Ovary (tissue), 9 donors: ENCODE results near the gene CNTNAP4. TPM values are rescaled to one million over a fixed set of nuclear protein-coding genes. Genes with fewer than 3 reads are reported as not detected.

ENCODE experiments used
- DNase-seq, 5 donors: peaks; one replicate each; pipeline ENCODE4 v3.0.0-alpha.2; 2019 to 2020
- H3K27ac ChIP-seq, 2 donors: fragments of 200-600 bp; one replicate each; pipeline versions ENCODE4 v1.5.1 to v1.8.0; 2019 to 2022
- H3K27me3 ChIP-seq: fragments of 200-600 bp; one replicate; pipeline ENCODE4 v1.8.0; 2022
- H3K36me3 ChIP-seq: fragments of 200-600 bp; sonication (generic); one replicate; pipeline ENCODE4 v1.5.1; 2019
- H3K4me1 ChIP-seq: one replicate; pipeline ENCODE4 v1.8.1; 2013; ENCODE audit warnings: mild to moderate bottlenecking, moderate library complexity; ENCODE audit not compliant: insufficient read depth
- H3K4me3 ChIP-seq: fragments of 200-600 bp; sonication (generic); one replicate; pipeline ENCODE4 v1.5.1; 2017
- H3K9me3 ChIP-seq, 2 donors: fragments of 200-600 bp in 1 of 2; sonication (generic) in 1 of 2; one replicate each; pipeline versions ENCODE4 v1.5.1 to v1.8.1; 2013 to 2019; ENCODE audit warnings: mild to moderate bottlenecking in 1 of 2, moderate library complexity in 1 of 2
- CTCF ChIP-seq, 3 donors: fragments of 450-650 bp in 2 of 3; fragments of 200-600 bp in 1 of 3; IDR thresholded peaks; one replicate each; pipeline versions ENCODE4 v1.5.1 to v1.8.0; 2016 to 2022; ENCODE audit warnings: antibody characterized with exemption in 3 of 3, mild to moderate bottlenecking in 1 of 3
- EP300 ChIP-seq: sonication (generic); formaldehyde crosslinking; IDR thresholded peaks from one replicate; pipeline ENCODE4 v1.6.1; 2017; ENCODE audit warnings: antibody characterized with exemption
- POLR2A ChIP-seq: fragments of 450-650 bp; IDR thresholded peaks from one replicate; pipeline ENCODE4 v1.6.1; 2017; ENCODE audit warnings: antibody characterized with exemption, mild to moderate bottlenecking, moderate library complexity
- WGBS, 3 donors: extraction: QIAGEN DNeasy Blood & Tissue Kit in 1 of 3; methylation state at CpG; one replicate each; pipeline versions ENCODE4 v1.1.5 to v1.1.7; 2013 to 2017; 5-methylcytosine and 5-hydroxymethylcytosine counted together
- intact Hi-C, 4 donors: fragments of 100-400 bp; cut with DNase I; formaldehyde crosslinking; loops; one replicate each; pipeline versions ENCODE4 v1.11.0 to v1.15.1; 2022 to 2023
- polyA plus RNA-seq, 2 donors: library from polyadenylated mRNA; stranded (reverse); fragments of 200-250 nt in 1 of 2; fragments of 350-450 nt in 1 of 2; fragmentation: Illumina TruSeq in 1 of 2; extraction: RNeasy Lipid Tissue Mini Kit (QIAGEN cat#74804) in 1 of 2; gene quantifications; one replicate each; pipeline ENCODE4 v1.2.3, GENCODE V29; 2013 to 2014
- total RNA-seq, 7 donors: library from RNA; depleted of rRNA in 2 of 7; stranded (reverse); fragments of >200 nt in 2 of 7; fragmentation: NEBNext Ultra II Directional in 3 of 7; extraction: Animal tissue kit (Norgen Biotek cat#: 25700) in 3 of 7; gene quantifications; one replicate each; pipeline versions ENCODE4 v1.1.0 to v1.2.4, GENCODE V29; 2016 to 2023
- donor health status: DM: no; HTN: no; CAD: no; lungs with moderate emphysema.
- donor health status: DM: no; HTN: no; CAD: no.
- donor health status: Bipolar disorder and iron deficiency.
- donor health status: DM: yes; HTN: yes; CAD: no.
- donor health status: DM: no; HTN: no; CAD: no.
- donor health status: DM: yes; HTN: yes; CAD: no.

CNTNAP4 gene
- total and polyA plus RNA-seq, 9 donors, result 0.07 to 0.52 (median 0.36) TPM; not detected in 5

GRCh38 chr16:76381096-76381495 is 103.9 kb downstream of the CNTNAP4 start:
- intact Hi-C loops, result no loop called here
- H3K4me1 ChIP-seq, result no peaks in the 10 kb centered on the region
- TF ChIP-seq CTCF (IDR thresholded peaks at IDR 0.05) (no peak), POLR2A (no peak), EP300 (no peak)
- H3K36me3 ChIP-seq, result no peaks in the 10 kb centered on the region
- H3K27me3 ChIP-seq, result no peaks in the 10 kb centered on the region
- no peak overlapping the region for H3K4me3 ChIP-seq
- no peak overlapping the region for H3K27ac ChIP-seq
- 73 to 88% (median 83%) methylated on average over 1 of the region's 1 CpG for WGBS, 3 donors
- DNase-seq, result no peak
- H3K9me3 ChIP-seq, result no peaks in the 10 kb centered on the region

- Histone ChIP-seq H3K4me1 (no peaks in the 10 kb centered on the region), H3K9me3 (no peaks in the 10 kb centered on the region), H3K27ac (no peak overlapping the region), H3K36me3 (no peaks in the 10 kb centered on the region), H3K27me3 (no peaks in the 10 kb centered on the region), H3K4me3 (no peak overlapping the region)
- intact Hi-C loops, result no loop called here
- DNase-seq, result no peak
- WGBS, 3 donors, result 72 to 75% (median 73%) methylated on average over 7 of the region's 7 CpGs
- TF ChIP-seq CTCF (IDR thresholded peaks at IDR 0.05) (no peak), EP300 (no peak), POLR2A (no peak)
Observed at GRCh38 chr16:76385601-76386230, 108.5 kb downstream of the CNTNAP4 start.

- DNase-seq, result no peak
- no peaks in the 10 kb centered on the region for H3K27me3 ChIP-seq
- H3K36me3 ChIP-seq, result no peaks in the 10 kb centered on the region
- H3K4me1 ChIP-seq, result no peaks in the 10 kb centered on the region
- no peak overlapping the region for H3K27ac ChIP-seq
- intact Hi-C loops, result no loop called here
- TF ChIP-seq CTCF (IDR thresholded peaks at IDR 0.05), result no peak
- TF ChIP-seq POLR2A, result no peak
- no peak for TF ChIP-seq EP300
- H3K4me3 ChIP-seq, result no peak overlapping the region
- no peaks in the 10 kb centered on the region for H3K9me3 ChIP-seq
Observed at GRCh38 chr16:76386784-76387183, 109.6 kb downstream of the CNTNAP4 start.

DNA sequence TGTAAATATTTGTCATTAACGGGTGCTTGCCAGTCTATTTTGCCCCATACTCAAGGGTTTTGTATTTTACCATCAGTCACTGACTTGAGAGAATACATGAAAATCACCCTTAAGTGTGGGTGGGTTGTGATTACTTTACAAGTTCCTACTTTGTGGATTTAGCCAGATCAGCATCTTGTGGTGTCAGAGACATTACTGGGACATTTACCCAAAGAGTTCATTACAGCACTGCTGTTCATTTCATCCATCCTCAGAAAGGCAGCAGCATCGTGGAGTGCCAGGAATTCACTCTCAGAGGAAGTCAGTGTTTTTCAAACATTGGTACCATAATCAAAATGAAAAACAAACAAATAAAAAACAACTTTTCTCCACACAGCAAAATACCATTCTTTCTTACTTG is 110.8 kb downstream of the CNTNAP4 start:
- H3K4me3 ChIP-seq, result no peak overlapping the region
- TF ChIP-seq EP300, result no peak
- TF ChIP-seq POLR2A, result no peak
- no peak for TF ChIP-seq CTCF (IDR thresholded peaks at IDR 0.05)
- no peaks in the 10 kb centered on the region for H3K36me3 ChIP-seq
- 21 to 53% (median 39%) methylated on average over 2 of the region's 2 CpGs for WGBS, 3 donors
- no peaks in the 10 kb centered on the region for H3K9me3 ChIP-seq
- no peak for DNase-seq
- no peak overlapping the region for H3K27ac ChIP-seq
- H3K4me1 ChIP-seq, result no peaks in the 10 kb centered on the region
- H3K27me3 ChIP-seq, result no peaks in the 10 kb centered on the region
- intact Hi-C loops, result no loop called here
